ENCODE measurements around the gene C1orf52. TPM values are rescaled to one million over a fixed set of nuclear protein-coding genes. Genes with fewer than 3 reads are reported as not detected.

C1orf52 gene
- total RNA-seq, 5 donors from 2014 or later (not counting 1 experiment from before 2014, with no cell fraction given): 29.8 to 48.6 (median 39.3) TPM

- no peaks in the 10 kb centered on the region for H3K27me3 ChIP-seq (replicated peaks in 1 of 2; ENCODE audit: control insufficient read depth in 2 of 2, extremely low read depth in 1 of 2, insufficient read depth in 2 of 2, low read length in 1 of 2)
- peak within 1 kb of the TSS; percentile 86 to 94 for H3K27ac Mint-ChIP-seq
- H3K9me3 Mint-ChIP-seq: no peaks in the 10 kb centered on the region
- WGBS (ENCODE audit: insufficient coverage): 0% methylated on average over 75 of the region's 78 CpGs
- no peaks in the 10 kb centered on the region for H3K27me3 Mint-ChIP-seq
- ATAC-seq (replicated peaks in 1 of 4) (peak; percentile 96 to 99 (median 98)), DNase-seq (peak; percentile 94 to 99 (median 97))
- peak within 1 kb of the TSS; percentile 87 for H3K27ac ChIP-seq (ENCODE audit: low read length)
- peaks cover 2 to 11% of the 10 kb centered on the region in 2 donors for H3K36me3 ChIP-seq (ENCODE audit: control insufficient read depth in 2 of 2, extremely low read depth in 1 of 2, insufficient read depth in 1 of 2, low read length in 1 of 2)
- H3K4me1 ChIP-seq (ENCODE audit: control insufficient read depth in 1 of 2, extremely low read depth in 1 of 2, insufficient read depth in 2 of 2, low read length in 2 of 2): peaks cover 10 to 14% of the 10 kb centered on the region in 2 experiments
- no peaks in the 10 kb centered on the region for H3K9me3 ChIP-seq
- ChIA-PET POLR2A (interaction anchor here (0.5 to 2.4 kb wide), 16 partner anchors 12 to 1805 kb away, joined by 3 to 24 read pairs (median 4); partner anchors contain the start of genes C1orf52 (in 2 of the 2), CTBS (in 1 of the 2), GNG5 (in 1 of the 2) and SPATA1 (in 1 of the 2)), CTCF (interaction anchor here (0.5 to 4.4 kb wide), 16 partner anchors 13 to 1140 kb away, joined by 3 to 65 read pairs (median 5); partner anchors contain the start of gene C1orf52 (in 2 of the 2))
- peak within 1 kb of the TSS; percentile 83 to 88 (median 86) for H3K4me3 Mint-ChIP-seq
- peak within 1 kb of the TSS; percentile 68 to 100 for H3K4me3 ChIP-seq (ENCODE audit: control insufficient read depth in 1 of 2, extremely low read depth in 1 of 2, low read length in 1 of 2)
- H3K4me1 Mint-ChIP-seq: peaks cover 49 to 62% (median 58%) of the 10 kb centered on the region in 3 donors
- H3K36me3 Mint-ChIP-seq: peaks cover 11% of the 10 kb centered on the region
Measured at GRCh38 chr1:85276215-85276977, 16.9 kb upstream of the C1orf52 start, which contains the start of gene BCL10. Gene BCL10 (minus strand): TSS chr1:85276632. CDS start chr1:85276352, 280 bp downstream.

- Mint-ChIP-seq H3K27me3 (no peaks in the 10 kb centered on the region), H3K9me3 (no peaks in the 10 kb centered on the region), H3K36me3 (peaks cover 16% of the 10 kb centered on the region), H3K4me3 (peak overlapping the region; percentile 83 to 88 (median 86)), H3K27ac (peak overlapping the region; percentile 80 to 94), H3K4me1 (peaks cover 56 to 68% (median 63%) of the 10 kb centered on the region in 3 donors)
- Histone ChIP-seq H3K27ac (ENCODE audit: low read length) (peak overlapping the region; percentile 87), H3K27me3 (replicated peaks in 1 of 2; ENCODE audit: control insufficient read depth in 2 of 2, extremely low read depth in 1 of 2, insufficient read depth in 2 of 2, low read length in 1 of 2) (no peaks in the 10 kb centered on the region), H3K4me3 (ENCODE audit: control insufficient read depth in 1 of 2, extremely low read depth in 1 of 2, low read length in 1 of 2) (peak overlapping the region; percentile 68 to 100), H3K4me1 (ENCODE audit: control insufficient read depth in 1 of 2, extremely low read depth in 1 of 2, insufficient read depth in 2 of 2, low read length in 2 of 2) (peaks cover 10 to 14% of the 10 kb centered on the region in 2 experiments), H3K9me3 (no peaks in the 10 kb centered on the region), H3K36me3 (ENCODE audit: control insufficient read depth in 2 of 2, extremely low read depth in 1 of 2, insufficient read depth in 1 of 2, low read length in 1 of 2) (peaks cover 2 to 17% of the 10 kb centered on the region in 2 donors)
- ATAC-seq (replicated peaks in 1 of 4) (no peak), DNase-seq (peak in 24 of 35 experiments; percentile 3 to 66 (median 19))
- WGBS (ENCODE audit: insufficient coverage): 0% methylated on average over 7 of the region's 13 CpGs
- ChIA-PET CTCF (interaction anchor here (0.5 to 4.4 kb wide), 12 partner anchors 14 to 1132 kb away, joined by 3 to 65 read pairs (median 8); partner anchors contain the start of genes C1orf52 (in 2 of the 2) and PRKACB (in 1 of the 2)), POLR2A (interaction anchor here (0.5 to 2.4 kb wide), 13 partner anchors 12 to 770 kb away, joined by 3 to 24 read pairs (median 4); partner anchors contain the start of genes C1orf52 (in 2 of the 2), GNG5 (in 1 of the 2), SPATA1 (in 1 of the 2) and SYDE2 (in 1 of the 2))
Measured at GRCh38 chr1:85275701-85276214, 16.3 kb upstream of the C1orf52 start.

GRCh38 chr1:85274969-85275453 is 15.5 kb upstream of the C1orf52 start:
- peaks cover 60 to 72% (median 66%) of the 10 kb centered on the region in 3 donors for H3K4me1 Mint-ChIP-seq
- ChIA-PET POLR2A (interaction anchor here (0.5 to 2.4 kb wide), 9 partner anchors 11 to 433 kb away, joined by 3 to 20 read pairs (median 4); partner anchors contain the start of genes C1orf52 (in 2 of the 2), SYDE2 (in 1 of the 2) and ZNHIT6 (in 1 of the 2)), CTCF (interaction anchor here (0.6 to 4.4 kb wide), 8 partner anchors 14 to 1131 kb away, joined by 3 to 65 read pairs (median 20); partner anchors contain the start of genes C1orf52 (in 2 of the 2) and PRKACB (in 1 of the 2))
- peak overlapping the region; percentile 80 to 94 for H3K27ac Mint-ChIP-seq
- Histone ChIP-seq H3K27ac (ENCODE audit: low read length) (peak overlapping the region; percentile 87), H3K36me3 (ENCODE audit: control insufficient read depth in 2 of 2, extremely low read depth in 1 of 2, insufficient read depth in 1 of 2, low read length in 1 of 2) (peaks cover 2 to 24% of the 10 kb centered on the region in 2 donors), H3K27me3 (replicated peaks in 1 of 2; ENCODE audit: control insufficient read depth in 2 of 2, extremely low read depth in 1 of 2, insufficient read depth in 2 of 2, low read length in 1 of 2) (no peaks in the 10 kb centered on the region), H3K9me3 (no peaks in the 10 kb centered on the region), H3K4me3 (ENCODE audit: control insufficient read depth in 1 of 2, extremely low read depth in 1 of 2, low read length in 1 of 2) (peak overlapping the region; percentile 68 to 100), H3K4me1 (ENCODE audit: control insufficient read depth in 1 of 2, extremely low read depth in 1 of 2, insufficient read depth in 2 of 2, low read length in 2 of 2) (peaks cover 10 to 14% of the 10 kb centered on the region in 2 experiments)
- H3K36me3 Mint-ChIP-seq: peaks cover 19% of the 10 kb centered on the region
- H3K27me3 Mint-ChIP-seq: no peaks in the 10 kb centered on the region
- ATAC-seq (replicated peaks in 1 of 4) (no peak), DNase-seq (peak in 1 of 35 experiments; percentile 14)
- no peaks in the 10 kb centered on the region for H3K9me3 Mint-ChIP-seq
- no CpG with 5 or more reads among the region's 1 CpG for WGBS (ENCODE audit: insufficient coverage)
- H3K4me3 Mint-ChIP-seq: peak overlapping the region; percentile 83 to 88 (median 86)

GRCh38 chr1:85273397-85273796 is 13.9 kb upstream of the C1orf52 start:
- Histone ChIP-seq H3K27ac (ENCODE audit: low read length) (peak overlapping the region; percentile 9), H3K27me3 (replicated peaks in 1 of 2; ENCODE audit: control insufficient read depth in 2 of 2, extremely low read depth in 1 of 2, insufficient read depth in 2 of 2, low read length in 1 of 2) (no peaks in the 10 kb centered on the region), H3K36me3 (ENCODE audit: control insufficient read depth in 2 of 2, extremely low read depth in 1 of 2, insufficient read depth in 1 of 2, low read length in 1 of 2) (peaks cover 2 to 38% of the 10 kb centered on the region in 2 donors), H3K9me3 (no peaks in the 10 kb centered on the region), H3K4me3 (ENCODE audit: control insufficient read depth in 1 of 2, extremely low read depth in 1 of 2, low read length in 1 of 2) (no peak overlapping the region), H3K4me1 (ENCODE audit: control insufficient read depth in 1 of 2, extremely low read depth in 1 of 2, insufficient read depth in 2 of 2, low read length in 2 of 2) (peaks cover 10 to 14% of the 10 kb centered on the region in 2 experiments)
- H3K9me3 Mint-ChIP-seq: no peaks in the 10 kb centered on the region
- H3K4me3 Mint-ChIP-seq: peak overlapping the region in 1 of 3 donors; percentile 83
- DNase-seq (no peak), ATAC-seq (replicated peaks in 1 of 4) (no peak)
- no peaks in the 10 kb centered on the region for H3K27me3 Mint-ChIP-seq
- H3K36me3 Mint-ChIP-seq: peaks cover 30% of the 10 kb centered on the region
- POLR2A ChIA-PET: interaction anchor here in 1 of 2 donors (2.3 kb wide), 1 partner anchor 14 kb away, joined by 10 read pairs; the partner anchor contains the start of gene C1orf52
- H3K4me1 Mint-ChIP-seq: peaks cover 66% of the 10 kb centered on the region in 3 donors
- peak overlapping the region; percentile 4 to 30 for H3K27ac Mint-ChIP-seq
- CTCF ChIA-PET: interaction anchor here in 1 of 2 donors (1.1 to 4.3 kb wide), 4 partner anchors 10 to 329 kb away, joined by 5 to 40 read pairs (median 11); partner anchors contain the start of gene C1orf52

GRCh38 chr1:85268801-85269585 is 9.5 kb upstream of the C1orf52 start:
- CTCF ChIA-PET: interaction anchor here (0.7 to 4.3 kb wide), 7 partner anchors 9 to 747 kb away, joined by 4 to 40 read pairs (median 8); partner anchors contain the start of gene C1orf52 (in 2 of the 2)
- no peaks in the 10 kb centered on the region for H3K9me3 Mint-ChIP-seq
- POLR2A ChIA-PET: interaction anchor here in 1 of 2 donors (0.6 kb wide), 1 partner anchor 1757 kb away, joined by 3 read pairs; no protein-coding TSS in a partner anchor
- WGBS (ENCODE audit: insufficient coverage): 100% methylated on average over 2 of the region's 5 CpGs
- peaks cover 40 to 42% (median 41%) of the 10 kb centered on the region in 3 donors for H3K4me1 Mint-ChIP-seq
- H3K36me3 ChIP-seq (ENCODE audit: control insufficient read depth in 2 of 2, extremely low read depth in 1 of 2, insufficient read depth in 1 of 2, low read length in 1 of 2): peaks cover 2 to 57% of the 10 kb centered on the region in 2 donors
- H3K9me3 ChIP-seq: no peaks in the 10 kb centered on the region
- H3K27me3 ChIP-seq (replicated peaks in 1 of 2; ENCODE audit: control insufficient read depth in 2 of 2, extremely low read depth in 1 of 2, insufficient read depth in 2 of 2, low read length in 1 of 2): no peaks in the 10 kb centered on the region
- peaks cover 37% of the 10 kb centered on the region for H3K36me3 Mint-ChIP-seq
- no peaks in the 10 kb centered on the region for H3K4me1 ChIP-seq (ENCODE audit: control insufficient read depth in 1 of 2, extremely low read depth in 1 of 2, insufficient read depth in 2 of 2, low read length in 2 of 2)
- H3K27ac ChIP-seq (ENCODE audit: low read length): no peak overlapping the region
- ATAC-seq (replicated peaks in 1 of 4) (no peak), DNase-seq (no peak)
- H3K27ac Mint-ChIP-seq: peak overlapping the region; percentile 11 to 25
- H3K4me3 ChIP-seq (ENCODE audit: control insufficient read depth in 1 of 2, extremely low read depth in 1 of 2, low read length in 1 of 2): no peak overlapping the region
- no peaks in the 10 kb centered on the region for H3K27me3 Mint-ChIP-seq
- no peak overlapping the region for H3K4me3 Mint-ChIP-seq
